RWPE2 (cell line): Measurements from ENCODE around the gene SH3RF1.

Experiments
- ATAC-seq: fragments of 200-7000 bp; cut with Tn5 transposase; 3 replicates; pipeline ENCODE4 v1.9.1; 2021; ENCODE audit warnings: low read depth
- DNase-seq: peaks from one replicate; pipeline ENCODE4 v3.0.0-alpha.2; 2020; ENCODE audit warnings: low spot score
- H3K27ac ChIP-seq: fragments of 450-650 bp; 2 replicates; pipeline ENCODE4 v1.5.1; 2017; ENCODE audit warnings: mild to moderate bottlenecking; ENCODE audit not compliant: poor library complexity, severe bottlenecking
- H3K27me3 ChIP-seq: fragments of 250-450 bp; sonication (Bioruptor Pico); 2 replicates; pipeline ENCODE4 v1.5.1; 2021; ENCODE audit warnings: mild to moderate bottlenecking, moderate library complexity; ENCODE audit not compliant: insufficient read depth, poor library complexity, severe bottlenecking
- H3K36me3 ChIP-seq: fragments of 250-450 bp; sonication (Bioruptor Pico); 2 replicates; pipeline ENCODE4 v1.5.1; 2020; ENCODE audit warnings: low read depth, mild to moderate bottlenecking, moderate library complexity
- H3K4me1 ChIP-seq: fragments of 250-450 bp; sonication (Bioruptor Pico); 2 replicates; pipeline ENCODE4 v1.5.1; 2021; ENCODE audit warnings: mild to moderate bottlenecking, moderate library complexity; ENCODE audit not compliant: insufficient read depth, poor library complexity, severe bottlenecking
- H3K4me3 ChIP-seq: fragments of 250-450 bp; sonication (Bioruptor Pico); 2 replicates; pipeline ENCODE4 v1.5.1; 2021; ENCODE audit warnings: mild to moderate bottlenecking, moderate library complexity; ENCODE audit not compliant: severe bottlenecking
- H3K9me3 ChIP-seq: fragments of 250-450 bp; sonication (Bioruptor Pico); 2 replicates; pipeline ENCODE4 v1.5.1; 2021; ENCODE audit warnings: mild to moderate bottlenecking, moderate library complexity; ENCODE audit not compliant: severe bottlenecking
- CTCF ChIP-seq: fragments of 450-650 bp; IDR thresholded peaks from one replicate; pipeline ENCODE4 v1.5.1; 2017; ENCODE audit warnings: mild to moderate bottlenecking, moderate library complexity; ENCODE audit not compliant: poor library complexity, severe bottlenecking

The SH3RF1 gene

GRCh38 chr4:169058312-169058711, 212.4 kb downstream of the SH3RF1 start:
- Histone ChIP-seq H3K4me3 (no peak overlapping the region), H3K9me3 (no peaks in the 10 kb centered on the region), H3K27me3 (no peaks in the 10 kb centered on the region), H3K4me1 (peaks cover 7% of the 10 kb centered on the region), H3K36me3 (no peaks in the 10 kb centered on the region), H3K27ac (no peak overlapping the region)
- ATAC-seq, result no peak
- TF ChIP-seq CTCF, result no peak
- no peak for DNase-seq

- Histone ChIP-seq H3K9me3 (no peaks in the 10 kb centered on the region), H3K36me3 (no peaks in the 10 kb centered on the region), H3K27me3 (no peaks in the 10 kb centered on the region), H3K27ac (no peak overlapping the region), H3K4me3 (no peak overlapping the region), H3K4me1 (no peaks in the 10 kb centered on the region)
- no peak for ATAC-seq
- TF ChIP-seq CTCF, result no peak
- no peak for DNase-seq
Observed at GRCh38 chr4:169054879-169055278, 215.9 kb downstream of the SH3RF1 start.

- ATAC-seq, result no peak
- no peak for DNase-seq
- no peak overlapping the region for H3K27ac ChIP-seq
- no peaks in the 10 kb centered on the region for H3K27me3 ChIP-seq
- no peak for TF ChIP-seq CTCF
- H3K4me3 ChIP-seq, result no peak overlapping the region
- H3K4me1 ChIP-seq, result no peaks in the 10 kb centered on the region
- no peaks in the 10 kb centered on the region for H3K9me3 ChIP-seq
- H3K36me3 ChIP-seq, result no peaks in the 10 kb centered on the region
Observed at GRCh38 chr4:169052594-169052945, 218.2 kb downstream of the SH3RF1 start.

GRCh38 chr4:169051761-169052593, 218.8 kb downstream of the SH3RF1 start:
- TF ChIP-seq CTCF, result no peak
- no peak for ATAC-seq
- Histone ChIP-seq H3K36me3 (no peaks in the 10 kb centered on the region), H3K27ac (no peak overlapping the region), H3K4me3 (no peak overlapping the region), H3K9me3 (no peaks in the 10 kb centered on the region), H3K4me1 (no peaks in the 10 kb centered on the region), H3K27me3 (no peaks in the 10 kb centered on the region)
- no peak for DNase-seq
